ENCODE data around the gene SKAP2. TPM values are rescaled to one million over a fixed set of nuclear protein-coding genes. Genes with fewer than 3 reads are reported as not detected.

Gene SKAP2
- total and polyA plus RNA-seq, 10 of the 15 experiments (the other 5 are each of a cell fraction or from before 2014, with no cell fraction given): 10.9 to 40.6 (median 23.5) TPM

DNA sequence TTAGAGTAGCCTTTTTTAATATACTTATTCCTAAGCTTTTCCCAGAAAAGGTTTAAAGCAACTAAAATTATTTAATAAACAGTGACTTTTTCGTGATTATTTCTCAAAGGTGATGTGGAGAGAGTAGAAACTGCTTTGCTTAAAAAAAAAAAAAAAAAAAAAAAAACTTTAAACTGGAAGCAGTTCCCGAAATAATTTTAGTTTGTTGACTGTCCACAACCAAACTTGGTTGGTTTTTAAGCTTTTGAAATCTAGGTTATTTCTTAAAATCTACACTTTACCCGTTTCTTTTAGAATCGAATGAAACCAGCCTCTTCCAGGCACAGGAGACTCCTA, 7.3 kb downstream of the SKAP2 start (continued):
- TF ChIP-seq, protein P1, sequence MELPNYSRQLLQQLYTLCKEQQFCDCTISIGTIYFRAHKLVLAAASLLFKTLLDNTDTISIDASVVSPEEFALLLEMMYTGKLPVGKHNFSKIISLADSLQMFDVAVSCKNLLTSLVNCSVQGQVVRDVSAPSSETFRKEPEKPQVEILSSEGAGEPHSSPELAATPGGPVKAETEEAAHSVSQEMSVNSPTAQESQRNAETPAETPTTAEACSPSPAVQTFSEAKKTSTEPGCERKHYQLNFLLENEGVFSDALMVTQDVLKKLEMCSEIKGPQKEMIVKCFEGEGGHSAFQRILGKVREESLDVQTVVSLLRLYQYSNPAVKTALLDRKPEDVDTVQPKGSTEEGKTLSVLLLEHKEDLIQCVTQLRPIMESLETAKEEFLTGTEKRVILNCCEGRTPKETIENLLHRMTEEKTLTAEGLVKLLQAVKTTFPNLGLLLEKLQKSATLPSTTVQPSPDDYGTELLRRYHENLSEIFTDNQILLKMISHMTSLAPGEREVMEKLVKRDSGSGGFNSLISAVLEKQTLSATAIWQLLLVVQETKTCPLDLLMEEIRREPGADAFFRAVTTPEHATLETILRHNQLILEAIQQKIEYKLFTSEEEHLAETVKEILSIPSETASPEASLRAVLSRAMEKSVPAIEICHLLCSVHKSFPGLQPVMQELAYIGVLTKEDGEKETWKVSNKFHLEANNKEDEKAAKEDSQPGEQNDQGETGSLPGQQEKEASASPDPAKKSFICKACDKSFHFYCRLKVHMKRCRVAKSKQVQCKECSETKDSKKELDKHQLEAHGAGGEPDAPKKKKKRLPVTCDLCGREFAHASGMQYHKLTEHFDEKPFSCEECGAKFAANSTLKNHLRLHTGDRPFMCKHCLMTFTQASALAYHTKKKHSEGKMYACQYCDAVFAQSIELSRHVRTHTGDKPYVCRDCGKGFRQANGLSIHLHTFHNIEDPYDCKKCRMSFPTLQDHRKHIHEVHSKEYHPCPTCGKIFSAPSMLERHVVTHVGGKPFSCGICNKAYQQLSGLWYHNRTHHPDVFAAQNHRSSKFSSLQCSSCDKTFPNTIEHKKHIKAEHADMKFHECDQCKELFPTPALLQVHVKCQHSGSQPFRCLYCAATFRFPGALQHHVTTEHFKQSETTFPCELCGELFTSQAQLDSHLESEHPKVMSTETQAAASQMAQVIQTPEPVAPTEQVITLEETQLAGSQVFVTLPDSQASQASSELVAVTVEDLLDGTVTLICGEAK (IDR thresholded peaks at IDR 0.05; ENCODE audit: borderline replicate concordance): 0 out of 2 replicates have a peak, but pooled peaks have one; percentile 41
- TF ChIP-seq, protein P2, sequence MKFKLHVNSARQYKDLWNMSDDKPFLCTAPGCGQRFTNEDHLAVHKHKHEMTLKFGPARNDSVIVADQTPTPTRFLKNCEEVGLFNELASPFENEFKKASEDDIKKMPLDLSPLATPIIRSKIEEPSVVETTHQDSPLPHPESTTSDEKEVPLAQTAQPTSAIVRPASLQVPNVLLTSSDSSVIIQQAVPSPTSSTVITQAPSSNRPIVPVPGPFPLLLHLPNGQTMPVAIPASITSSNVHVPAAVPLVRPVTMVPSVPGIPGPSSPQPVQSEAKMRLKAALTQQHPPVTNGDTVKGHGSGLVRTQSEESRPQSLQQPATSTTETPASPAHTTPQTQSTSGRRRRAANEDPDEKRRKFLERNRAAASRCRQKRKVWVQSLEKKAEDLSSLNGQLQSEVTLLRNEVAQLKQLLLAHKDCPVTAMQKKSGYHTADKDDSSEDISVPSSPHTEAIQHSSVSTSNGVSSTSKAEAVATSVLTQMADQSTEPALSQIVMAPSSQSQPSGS (IDR thresholded peaks at IDR 0.05; ENCODE audit: low read length): no peak
- TF ChIP-seq HDAC6 (IDR thresholded peaks at IDR 0.05; ENCODE audit: unreplicated experiment): no peak

DNA sequence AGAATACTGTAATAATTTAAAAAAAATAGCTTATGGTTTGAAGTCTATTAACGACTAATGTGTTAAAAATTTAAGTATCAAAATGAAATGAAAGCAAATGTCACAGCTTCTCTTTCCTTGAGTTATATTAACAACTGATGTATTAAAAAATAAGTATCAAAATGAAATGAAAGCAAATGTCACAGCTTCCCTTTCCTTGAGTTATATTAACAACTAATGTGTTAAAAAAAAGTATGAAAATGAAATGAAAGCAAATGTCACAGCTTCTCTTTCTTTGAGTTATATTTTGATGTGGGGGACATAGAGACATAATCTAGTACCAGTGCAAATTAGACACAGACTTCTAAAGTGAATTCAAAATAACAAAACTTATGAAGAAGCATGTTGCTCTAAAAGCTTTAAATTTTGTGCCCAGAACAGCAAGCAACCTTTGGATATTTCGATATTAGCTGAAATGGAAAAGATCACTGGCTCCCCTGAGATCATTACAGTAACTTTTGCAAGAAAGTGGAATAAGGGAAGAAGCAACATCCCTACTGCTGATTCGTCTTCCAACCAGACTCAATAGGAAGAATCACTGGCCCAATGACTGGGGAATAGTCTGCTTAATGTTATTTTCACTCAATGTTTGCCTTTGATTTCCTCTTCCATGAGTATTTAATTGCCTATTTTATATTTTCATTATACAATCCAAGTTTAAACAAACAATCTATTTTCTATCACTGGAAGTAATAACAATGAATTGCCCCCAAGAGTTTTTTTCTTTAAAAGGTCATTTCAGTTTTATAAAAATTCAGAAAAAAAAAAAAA, 8.0 kb downstream of the SKAP2 start:
- Histone ChIP-seq H2AFZ (ENCODE audit: control insufficient read depth, low read depth, low read length) (no peak overlapping the region; the same call in 1 of the 2 replicates), H3K9me3 (replicated peaks; ENCODE audit: control insufficient read depth, insufficient read depth, low read length) (no peaks in the 10 kb centered on the region), H3K27ac (ENCODE audit: control insufficient read depth, insufficient read depth) (no peak overlapping the region), H4K20me1 (ENCODE audit: control insufficient read depth, insufficient read depth) (no peaks in the 10 kb centered on the region), H3K4me2 (ENCODE audit: control insufficient read depth, insufficient read depth) (no peak overlapping the region), H3K36me3 (ENCODE audit: control insufficient read depth in 2 of 2, insufficient read depth in 2 of 2, low read length in 1 of 2) (no peaks in the 10 kb centered on the region; a peak in 1 of 4 replicates), H3K4me3 (no peak overlapping the region), H3K9ac (ENCODE audit: control insufficient read depth, insufficient read depth, low read length) (no peak overlapping the region), H3K27me3 (replicated peaks in 1 of 2; ENCODE audit: control insufficient read depth in 2 of 2, insufficient read depth in 2 of 2, low read length in 1 of 2) (no peaks in the 10 kb centered on the region), H3K4me1 (ENCODE audit: control insufficient read depth, insufficient read depth, low read length) (0 out of 2 replicates have a peak, but pooled peaks cover 5% of the 10 kb centered on the region), H3K79me2 (ENCODE audit: control insufficient read depth, insufficient read depth, low read length) (peaks cover 2% of the 10 kb centered on the region; the same call in 1 of the 2 replicates)
- no peak for ATAC-seq
- in situ Hi-C loops (cut with MboI): no loop called here
- CTCF ChIA-PET: interaction anchor here (0.6 to 9.0 kb wide), 9 partner anchors 9 to 306 kb away, joined by 3 to 49 read pairs (median 3); partner anchors contain the start of gene HOXA3
- FAIRE-seq: no peak
- POLR2A ChIA-PET: interaction anchor here (1.3 kb wide), 1 partner anchor 240 kb away, joined by 4 read pairs; the partner anchor contains the start of gene HOXA1
- SMC1A ChIA-PET (ENCODE audit: uncharacterized antibody, unreplicated experiment): interaction anchor here (0.6 to 3.5 kb wide), 15 partner anchors 8 to 300 kb away, joined by 3 to 17 read pairs (median 3); partner anchors contain the start of genes HOXA1 and HOXA7
- no peak for DNase-seq (ENCODE audit: low read depth, low spot score)
- BruUV-seq (replicated peaks): no TSS peak
- intact Hi-C loops (cut with micrococcal nuclease; ENCODE audit: unreplicated experiment): loop anchor here (2.0 to 5.0 kb wide), 2 partner anchors 240 to 306 kb away; no protein-coding TSS in a partner anchor
- WGBS (ENCODE audit: insufficient coverage, insufficient replicate concordance, low lambda C conversion rate, missing lambda C conversion rate): 50% methylated on average over 3 of the region's 3 CpGs
- RAD21 ChIA-PET (ENCODE audit: unreplicated experiment): interaction anchor here (0.6 to 2.2 kb wide), 4 partner anchors 166 to 963 kb away, joined by 3 to 11 read pairs (median 6); no protein-coding TSS in a partner anchor
- no peak for TF ChIP-seq SUPT20H (IDR thresholded peaks at IDR 0.05; ENCODE audit: borderline replicate concordance, control insufficient read depth, low read depth, low read length)
- no peak for TF ChIP-seq RAD21 (IDR thresholded peaks at IDR 0.05; ENCODE audit: insufficient read depth, low read depth, low read length)
- TF ChIP-seq POLR2AphosphoS5 (IDR thresholded peaks at IDR 0.05; ENCODE audit: low read length): no peak
- TF ChIP-seq, protein P1 (IDR thresholded peaks at IDR 0.05; ENCODE audit: borderline replicate concordance): no peak
- TF ChIP-seq YY1 (IDR thresholded peaks at IDR 0.05; ENCODE audit: low read depth, low read length): no peak
- no peak for TF ChIP-seq SIX5 (IDR thresholded peaks at IDR 0.05; ENCODE audit: low read depth, low read length, severe bottlenecking)
- TF ChIP-seq EED (IDR thresholded peaks at IDR 0.05; ENCODE audit: low read depth): no peak

Data from GM12878 (cell line).